H9 (cell line): ENCODE measurements around the gene MRPL36. TPM values are rescaled to one million over a fixed set of nuclear protein-coding genes. Genes with fewer than 3 reads are reported as not detected.

Source experiments
- DNase-seq: peaks from one replicate; pipeline ENCODE4 v3.0.0-alpha.2; 2017
- H2AFZ ChIP-seq: one replicate; pipeline ENCODE4 v1.6.1; 2013; ENCODE audit warnings: mild to moderate bottlenecking, low read length, control low read depth, moderate library complexity
- H2AK5ac ChIP-seq: 2 replicates; pipeline ENCODE4 v1.6.1; 2013; ENCODE audit warnings: low read length, control low read depth, mixed read lengths; ENCODE audit not compliant: insufficient read length
- H2BK120ac ChIP-seq: one replicate; pipeline ENCODE4 v1.6.1; 2013; ENCODE audit warnings: low read depth, mild to moderate bottlenecking, low read length, control low read depth, inconsistent platforms; ENCODE audit not compliant: poor library complexity, severe bottlenecking
- H2BK12ac ChIP-seq: 2 replicates; pipeline ENCODE4 v1.6.1; 2013; ENCODE audit warnings: low read length, control low read depth, mixed read lengths, low read depth; ENCODE audit not compliant: insufficient read length
- H2BK15ac ChIP-seq: 2 replicates; pipeline ENCODE4 v1.6.1; 2013; ENCODE audit warnings: low read depth, low read length, control low read depth
- H2BK20ac ChIP-seq: one replicate; pipeline ENCODE4 v1.6.1; 2013; ENCODE audit warnings: low read depth, mild to moderate bottlenecking, low read length, control low read depth, inconsistent platforms; ENCODE audit not compliant: poor library complexity, severe bottlenecking
- H2BK5ac ChIP-seq: 2 replicates; pipeline ENCODE4 v1.6.1; 2013; ENCODE audit warnings: low read length, control low read depth, mixed read lengths; ENCODE audit not compliant: insufficient read length
- H3K14ac ChIP-seq: 2 replicates; pipeline ENCODE4 v1.6.1; 2013; ENCODE audit warnings: low read length, control low read depth; ENCODE audit not compliant: insufficient read depth
- H3K18ac ChIP-seq: 2 replicates; pipeline ENCODE4 v1.6.1; 2013; ENCODE audit warnings: low read depth, mild to moderate bottlenecking, mixed read lengths, low read length, control low read depth; ENCODE audit not compliant: insufficient read length
- H3K23ac ChIP-seq: 2 replicates; pipeline ENCODE4 v1.6.1; 2013; ENCODE audit warnings: low read length, control low read depth, mixed read lengths, low read depth; ENCODE audit not compliant: insufficient read length
- H3K23me2 ChIP-seq: 2 replicates; pipeline ENCODE4 v1.6.1; 2013; ENCODE audit warnings: low read depth, mild to moderate bottlenecking, mixed read lengths, low read length, control low read depth; ENCODE audit not compliant: insufficient read length, poor library complexity, severe bottlenecking
- H3K27ac ChIP-seq: 2 replicates; pipeline ENCODE4 v1.5.1; 2013; ENCODE audit warnings: low read length, control low read depth, mixed read lengths, low read depth; ENCODE audit not compliant: insufficient read length
- H3K27me3 ChIP-seq: 2 replicates; pipeline ENCODE4 v1.6.1; 2013; ENCODE audit warnings: low read length, control low read depth, inconsistent platforms; ENCODE audit not compliant: insufficient read depth
- H3K4ac ChIP-seq: 2 replicates; pipeline ENCODE4 v1.6.1; 2013; ENCODE audit warnings: low read depth, mild to moderate bottlenecking, control low read depth, inconsistent platforms, low read length, moderate library complexity
- H3K4me1 ChIP-seq: 2 replicates; pipeline ENCODE4 v1.6.1; 2013; ENCODE audit warnings: low read length, control low read depth, inconsistent platforms; ENCODE audit not compliant: insufficient read depth
- H3K4me2 ChIP-seq: 2 replicates; pipeline ENCODE4 v1.6.1; 2013; ENCODE audit warnings: low read length, control low read depth, mixed read lengths; ENCODE audit not compliant: insufficient read length, insufficient read depth
- H3K56ac ChIP-seq: 2 replicates; pipeline ENCODE4 v1.6.1; 2013; ENCODE audit warnings: low read depth, mild to moderate bottlenecking, mixed read lengths, low read length, control low read depth; ENCODE audit not compliant: insufficient read length
- H3K79me1 ChIP-seq: 2 replicates; pipeline ENCODE4 v1.6.1; 2013; ENCODE audit warnings: low read depth, mild to moderate bottlenecking, moderate library complexity, low read length, control low read depth, inconsistent platforms; ENCODE audit not compliant: insufficient read depth, poor library complexity, severe bottlenecking
- H3K79me2 ChIP-seq: 2 replicates; pipeline ENCODE4 v1.6.1; 2013; ENCODE audit warnings: low read length, control low read depth, inconsistent platforms; ENCODE audit not compliant: insufficient read depth
- H3K9ac ChIP-seq: 2 replicates; pipeline ENCODE4 v1.6.1; 2013; ENCODE audit warnings: low read length, control low read depth, mixed read lengths; ENCODE audit not compliant: insufficient read length; ENCODE audit errors: extremely low read depth
- H3K9me3 ChIP-seq: one replicate; pipeline ENCODE4 v1.6.1; 2013; ENCODE audit warnings: low read depth, low read length, inconsistent platforms; ENCODE audit not compliant: control insufficient read depth
- H3T11ph ChIP-seq: one replicate; pipeline ENCODE4 v1.6.1; 2013; ENCODE audit warnings: mild to moderate bottlenecking, low read length, control low read depth, inconsistent platforms
- H4K20me1 ChIP-seq: one replicate; pipeline ENCODE4 v1.6.1; 2013; ENCODE audit not compliant: control insufficient read depth, insufficient read length, insufficient read depth
- H4K5ac ChIP-seq: 2 replicates; pipeline ENCODE4 v1.6.1; 2013; ENCODE audit warnings: low read depth, mild to moderate bottlenecking, mixed read lengths, low read length, control low read depth; ENCODE audit not compliant: insufficient read length
- H4K8ac ChIP-seq: replicated peaks from 2 replicates; pipeline ENCODE4 v1.6.1; 2013; ENCODE audit warnings: low read length, control low read depth, mixed read lengths, low read depth; ENCODE audit not compliant: insufficient read length
- H4K91ac ChIP-seq: 2 replicates; pipeline ENCODE4 v1.6.1; 2013; ENCODE audit warnings: low read depth, mild to moderate bottlenecking, moderate library complexity, mixed read lengths, low read length, control low read depth; ENCODE audit not compliant: insufficient read length
- H3K27ac Mint-ChIP-seq, 3 experiments: 2 replicates in 2 of 3; 3 replicates in 1 of 3; pipeline ENCODE4 v1.8.0; 2020 to 2021; ENCODE audit warnings: mixed read lengths in 3 of 3, mild to moderate bottlenecking in 1 of 3, moderate library complexity in 1 of 3
- H3K27me3 Mint-ChIP-seq: 2 replicates; pipeline ENCODE4 v1.8.0; 2021; ENCODE audit warnings: low read depth, mild to moderate bottlenecking, moderate library complexity, mixed read lengths
- H3K36me3 Mint-ChIP-seq, 3 experiments: 2 replicates in 2 of 3; 3 replicates in 1 of 3; pipeline ENCODE4 v1.8.0; 2020 to 2021; ENCODE audit warnings: low read depth in 3 of 3, mixed read lengths in 3 of 3; ENCODE audit not compliant: insufficient read depth in 1 of 3
- H3K4me1 Mint-ChIP-seq, 2 experiments: 2 replicates each; pipeline ENCODE4 v1.8.0; 2020; ENCODE audit warnings: mixed read lengths in 2 of 2
- H3K4me3 Mint-ChIP-seq, 2 experiments: 2 replicates in 1 of 2; 3 replicates in 1 of 2; pipeline ENCODE4 v1.8.0; 2020 to 2021; ENCODE audit warnings: mild to moderate bottlenecking in 2 of 2, mixed read lengths in 2 of 2, moderate library complexity in 1 of 2
- H3K9me3 Mint-ChIP-seq, 2 experiments: 2 replicates in 1 of 2; 3 replicates in 1 of 2; pipeline ENCODE4 v1.8.0; 2020; ENCODE audit warnings: mild to moderate bottlenecking in 2 of 2, mixed read lengths in 2 of 2, moderate library complexity in 1 of 2
- CTCF ChIP-seq: fragments of 200-600 bp; sonication (generic); conservative IDR thresholded peaks from 3 replicates; pipeline ENCODE4 v1.8.0; 2021; ENCODE audit warnings: antibody characterized with exemption, mild to moderate bottlenecking
- WGBS: extraction: QIAGEN DNeasy Blood & Tissue Kit; methylation state at CpG from one replicate; pipeline ENCODE4 v1.1.7; 2013; ENCODE audit warnings: missing lambda C conversion rate, low lambda C conversion rate, mixed read lengths; ENCODE audit not compliant: insufficient read length; ENCODE audit errors: extremely low coverage; 5-methylcytosine and 5-hydroxymethylcytosine counted together
- total RNA-seq: library from RNA; stranded (reverse); gene quantifications from 2 replicates; pipeline ENCODE4 v1.2.1, GENCODE V29; 2021

MRPL36 gene
- total RNA-seq, 1 experiment from 2014 or later: 67.3 TPM

GRCh38 chr5:1751026-1751863, 48.4 kb downstream of the MRPL36 start:
- H3K4me3 Mint-ChIP-seq: no peak overlapping the region
- no peak overlapping the region for H3K4me2 ChIP-seq
- DNase-seq: peak; percentile 31
- H3K79me1 ChIP-seq: no peaks in the 10 kb centered on the region
- H2BK120ac ChIP-seq: no peak overlapping the region
- H3K79me2 ChIP-seq: no peaks in the 10 kb centered on the region
- no peak overlapping the region for H3K9ac ChIP-seq
- H3K9me3 ChIP-seq: no peaks in the 10 kb centered on the region
- H2BK20ac ChIP-seq: no peak overlapping the region
- no peak overlapping the region for H3T11ph ChIP-seq
- no peak overlapping the region for H2AK5ac ChIP-seq
- H3K18ac ChIP-seq: no peak overlapping the region
- H3K9me3 Mint-ChIP-seq: no peaks in the 10 kb centered on the region
- no peaks in the 10 kb centered on the region for H3K27me3 ChIP-seq
- H3K36me3 Mint-ChIP-seq: 0 out of 7 replicates have a peak, but pooled peaks cover 0 to 3% (median 0%) of the 10 kb centered on the region in 3 experiments
- H3K14ac ChIP-seq: peak overlapping the region; percentile 34; the same call in 1 of the 2 replicates
- TF ChIP-seq CTCF: no peak
- no peak overlapping the region for H2BK12ac ChIP-seq
- H3K27ac ChIP-seq: no peak overlapping the region
- no peak overlapping the region for H4K5ac ChIP-seq
- no peak overlapping the region for H4K8ac ChIP-seq
- no peak overlapping the region for H2BK5ac ChIP-seq
- no peak overlapping the region for H2BK15ac ChIP-seq
- H3K27me3 Mint-ChIP-seq: peaks cover 9% of the 10 kb centered on the region
- H3K4me1 Mint-ChIP-seq: peaks cover 11 to 22% of the 10 kb centered on the region in 2 experiments
- no peak overlapping the region for H3K27ac Mint-ChIP-seq
- H4K20me1 ChIP-seq: no peaks in the 10 kb centered on the region
- no peak overlapping the region for H3K4ac ChIP-seq
- H3K23ac ChIP-seq: no peak overlapping the region
- H3K56ac ChIP-seq: no peak overlapping the region
- no peak overlapping the region for H4K91ac ChIP-seq
- WGBS: no CpG with 5 or more reads among the region's 27 CpGs
- no peaks in the 10 kb centered on the region for H3K4me1 ChIP-seq
- H3K23me2 ChIP-seq: no peaks in the 10 kb centered on the region
- H2AFZ ChIP-seq: no peak overlapping the region
